Fibroblast of skin of scalp (primary cell): ENCODE measurements around the gene NOX3.
A peak's percentile ranks its signal among the peaks of the same experiment; 100 is the strongest.
"Not testable (repeated sequence)": the region's sequence is repeated elsewhere in the genome, so short reads cannot be mapped to it uniquely, and the experiment has no call there.

Experiments used
- DNase-seq: peaks from one replicate; pipeline ENCODE4 v3.0.0-alpha.2; 2013

The NOX3 gene

DNA sequence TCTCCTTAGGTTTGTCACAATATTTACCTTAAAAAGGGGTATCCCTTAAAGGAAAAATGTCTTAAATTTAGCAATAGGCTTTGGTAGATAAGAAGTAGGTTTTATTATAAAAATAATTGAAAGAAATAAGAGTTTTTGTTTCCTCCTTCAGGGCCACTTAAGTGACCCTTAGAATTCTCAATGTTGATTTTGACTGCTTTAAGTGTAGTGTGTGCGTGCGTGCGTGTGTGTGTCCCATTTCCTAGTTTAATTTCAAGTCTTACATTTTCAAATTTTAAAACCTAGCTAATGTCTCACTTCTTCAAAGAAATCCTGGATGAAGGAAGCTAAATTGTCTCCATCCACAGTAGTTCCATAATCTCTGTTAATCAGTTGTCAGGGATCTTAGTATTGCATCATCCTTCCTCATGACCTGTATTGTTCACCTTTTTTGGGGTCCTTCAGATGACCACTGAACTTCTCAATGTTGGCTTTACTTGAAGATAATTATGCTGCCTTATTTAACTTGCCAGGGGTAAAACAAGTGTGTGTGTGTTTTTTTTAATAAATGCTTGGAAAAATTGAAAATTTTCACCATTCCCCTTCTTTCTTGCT, 90.7 kb downstream of the NOX3 start:
- no peak for DNase-seq

DNA sequence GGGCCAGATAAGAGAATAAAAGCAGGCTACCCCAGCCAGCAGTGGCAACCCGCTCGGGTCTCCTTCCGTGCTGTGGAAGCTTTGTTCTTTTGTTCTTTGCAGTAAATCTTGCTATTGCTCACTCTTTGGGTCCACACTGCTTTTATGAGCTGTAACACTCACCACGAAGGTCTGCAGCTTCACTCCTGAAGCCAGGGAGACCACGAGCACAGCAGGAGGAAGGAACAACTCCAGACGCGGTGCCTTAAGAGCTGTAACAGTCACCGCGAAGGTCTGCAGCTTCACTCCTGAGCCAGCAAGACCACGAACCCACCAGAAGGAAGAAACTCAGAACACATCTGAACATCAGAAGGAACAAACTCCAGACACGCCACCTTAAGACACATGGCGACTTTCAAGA, 91.6 kb downstream of the NOX3 start:
- DNase-seq = not testable (repeated sequence)

DNA sequence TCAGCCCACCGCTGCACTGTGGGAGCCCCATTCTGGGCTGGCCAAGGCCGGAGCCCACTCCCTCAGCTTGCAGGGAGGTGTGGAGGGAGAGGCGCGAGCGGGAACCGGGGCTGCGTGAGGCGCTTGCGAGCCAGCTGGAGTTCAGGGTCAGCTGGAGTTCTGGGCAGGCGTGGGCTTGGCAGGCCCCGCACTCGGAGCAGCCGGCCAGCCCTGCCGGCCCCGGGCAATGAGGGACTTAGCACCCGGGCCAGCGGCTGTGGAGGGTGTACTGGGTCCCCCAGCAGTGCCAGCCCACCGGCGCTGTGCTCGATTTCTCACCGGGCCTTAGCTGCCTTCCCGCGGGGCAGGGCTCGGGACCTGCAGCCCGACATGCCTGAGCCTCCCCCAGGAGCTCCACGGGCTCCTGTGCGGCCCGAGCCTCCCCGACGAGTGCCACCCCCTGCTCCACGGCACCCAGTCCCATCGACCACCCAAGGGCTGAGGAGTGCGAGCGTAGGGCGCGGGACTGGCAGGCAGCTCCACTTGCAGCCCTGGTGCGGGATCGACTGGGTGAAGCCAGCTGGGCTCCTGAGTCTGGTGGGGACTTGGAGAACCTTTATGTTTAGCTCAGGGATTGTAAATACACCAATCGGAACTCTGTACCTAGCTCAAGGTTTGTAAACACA, 92.5 kb downstream of the NOX3 start:
- not testable (repeated sequence) for DNase-seq

DNA sequence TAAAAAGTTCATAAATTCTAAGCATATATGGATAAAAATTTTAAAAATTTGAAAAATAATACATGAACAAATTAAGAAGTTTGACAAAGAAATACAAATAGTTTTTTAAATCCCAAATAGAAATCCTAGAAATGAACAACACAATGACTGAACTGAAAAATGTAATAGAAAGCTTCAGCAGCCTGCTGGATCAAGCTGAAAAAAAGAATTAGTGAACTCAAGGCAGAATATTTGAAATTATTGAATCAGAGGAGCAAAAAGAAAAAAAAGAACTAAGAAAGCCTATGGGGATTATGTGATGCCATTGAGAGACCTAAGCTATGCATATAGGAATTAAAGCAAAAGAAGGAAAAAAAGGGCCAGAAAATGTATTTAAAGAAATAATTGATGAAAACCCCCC, 101.5 kb downstream of the NOX3 start:
- no peak for DNase-seq

DNA sequence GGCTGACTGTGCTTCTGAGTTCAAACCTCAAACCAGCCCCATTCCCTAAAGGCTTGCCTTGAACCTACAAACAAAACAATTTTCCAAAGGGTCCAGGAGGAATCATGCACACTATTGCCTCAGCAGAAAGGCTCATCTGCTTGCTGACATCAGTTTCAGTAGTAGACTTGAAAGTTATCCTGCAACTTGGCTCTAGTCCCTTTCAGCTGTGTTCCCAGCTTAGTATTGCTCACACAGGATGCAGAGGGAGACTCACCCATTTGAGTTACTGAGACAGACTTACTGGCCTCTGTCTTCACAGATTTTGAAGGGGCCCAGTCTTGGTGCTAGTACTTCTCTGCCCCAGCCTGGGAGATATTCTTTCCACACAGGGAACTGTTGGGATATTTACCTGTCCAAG, 102.8 kb downstream of the NOX3 start:
- DNase-seq = peak; percentile 8

DNA sequence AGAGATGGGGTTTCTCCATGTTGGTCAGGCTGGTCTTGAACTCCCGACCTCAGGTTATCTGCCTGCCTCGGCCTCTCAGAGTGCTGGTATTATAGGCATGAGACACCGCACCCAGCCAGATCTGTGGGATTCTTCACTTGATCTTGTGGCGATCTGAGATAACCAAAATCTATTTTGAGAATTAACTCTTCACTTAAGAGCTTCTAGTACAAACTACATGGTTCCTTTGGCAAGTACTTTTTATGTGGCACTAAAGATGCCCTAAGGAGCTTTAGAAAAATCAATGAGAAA, 103.6 kb downstream of the NOX3 start:
- DNase-seq = no peak

DNA sequence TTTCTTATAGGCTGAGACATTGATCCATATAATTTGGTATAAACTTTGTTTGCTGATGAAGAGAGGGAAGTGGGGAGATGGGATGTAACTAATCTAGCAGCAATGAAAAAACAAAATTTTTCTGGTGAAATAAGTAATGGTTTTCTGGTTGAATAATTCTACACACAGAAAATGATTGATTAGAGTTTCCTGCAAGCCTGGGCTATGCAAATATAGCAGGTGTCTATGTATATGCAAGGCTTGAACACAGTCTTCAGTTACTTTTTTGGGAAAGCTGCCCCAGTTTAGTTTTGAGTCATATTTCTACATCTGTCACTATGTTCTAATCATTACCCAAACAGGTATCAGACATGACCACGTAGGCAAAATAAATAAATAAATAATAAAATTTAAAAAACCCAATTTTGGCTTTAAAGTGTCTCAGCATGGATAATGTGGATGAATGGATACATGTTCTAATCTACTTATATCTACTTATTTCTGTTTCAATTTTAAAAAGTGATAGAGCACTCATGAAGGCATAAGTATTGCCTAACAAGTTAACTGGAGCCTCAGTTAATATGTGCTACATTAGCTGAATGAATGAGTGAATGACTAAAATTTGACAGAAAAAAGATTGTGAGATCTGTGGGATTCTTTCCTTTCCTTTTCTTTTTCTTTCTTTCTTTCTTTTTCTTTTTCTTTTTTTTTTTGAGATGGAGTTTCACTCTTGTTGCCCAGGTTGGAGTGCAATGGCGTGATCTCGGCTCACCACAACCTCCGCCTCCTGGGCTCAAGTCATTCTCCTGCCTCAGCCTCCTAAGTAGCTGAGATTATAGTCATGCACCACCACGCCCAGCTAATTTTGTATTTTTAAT, 104.1 kb downstream of the NOX3 start:
- DNase-seq = no peak

DNA sequence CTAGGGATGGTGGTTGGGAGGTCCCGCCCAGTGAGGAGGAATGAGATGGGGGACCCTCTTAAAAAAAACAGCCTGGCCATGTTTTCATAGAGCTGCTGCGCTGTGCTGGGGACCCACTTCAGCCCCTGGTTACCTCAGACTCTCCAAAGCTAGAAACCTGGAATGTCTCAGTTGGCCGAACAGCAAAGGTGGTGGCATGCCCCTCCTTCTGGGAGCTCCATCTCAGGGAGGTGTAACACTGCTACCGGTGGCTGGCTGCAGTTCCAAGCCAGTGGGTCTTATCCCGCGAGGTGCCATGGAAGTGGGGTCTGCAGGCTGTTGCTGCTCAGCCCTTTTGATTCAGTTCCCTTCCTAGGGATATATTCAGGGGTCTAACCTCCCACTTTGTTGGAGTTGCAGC, 105.7 kb downstream of the NOX3 start:
- DNase-seq = no peak

DNA sequence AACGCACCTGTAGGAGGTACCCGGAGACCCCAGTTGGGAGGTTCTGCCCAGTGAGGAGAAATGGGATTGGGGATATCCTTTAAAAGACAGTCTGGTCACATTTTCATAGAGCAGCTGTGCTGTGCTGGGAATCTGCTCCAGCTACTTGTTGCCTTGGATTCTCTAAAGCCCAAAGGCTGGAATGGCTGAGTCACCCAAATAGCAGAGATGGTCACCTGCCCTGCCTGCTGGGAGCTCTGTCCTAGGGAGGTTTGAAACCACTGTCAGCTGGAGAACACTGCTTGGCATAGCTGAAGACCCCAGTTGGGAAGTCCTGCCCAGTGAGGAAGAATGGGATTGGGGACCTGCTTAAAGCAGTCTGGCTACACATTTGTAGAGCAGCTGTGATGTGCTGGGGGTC, 106.5 kb downstream of the NOX3 start:
- peak; percentile 29 for DNase-seq

DNA sequence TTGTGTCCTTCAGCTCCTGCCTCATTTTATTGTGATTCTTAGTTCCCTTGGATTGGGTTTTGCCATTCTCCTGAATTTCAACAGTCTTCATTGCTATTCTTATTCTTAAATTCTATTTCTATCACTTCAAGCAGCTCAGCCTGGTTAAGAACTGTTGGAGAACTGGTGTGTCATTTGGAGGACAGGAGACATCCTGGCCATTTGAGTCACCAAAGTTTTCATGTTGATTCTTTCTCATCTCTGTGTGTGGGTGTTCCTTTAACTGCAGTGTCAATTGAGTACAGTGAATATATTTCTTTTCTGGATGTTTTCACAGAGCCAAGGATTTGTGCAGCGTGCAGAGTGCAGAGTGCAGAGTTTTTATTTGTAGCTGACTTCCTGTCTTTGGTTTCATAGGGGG, 107.8 kb downstream of the NOX3 start:
- no peak for DNase-seq

DNA sequence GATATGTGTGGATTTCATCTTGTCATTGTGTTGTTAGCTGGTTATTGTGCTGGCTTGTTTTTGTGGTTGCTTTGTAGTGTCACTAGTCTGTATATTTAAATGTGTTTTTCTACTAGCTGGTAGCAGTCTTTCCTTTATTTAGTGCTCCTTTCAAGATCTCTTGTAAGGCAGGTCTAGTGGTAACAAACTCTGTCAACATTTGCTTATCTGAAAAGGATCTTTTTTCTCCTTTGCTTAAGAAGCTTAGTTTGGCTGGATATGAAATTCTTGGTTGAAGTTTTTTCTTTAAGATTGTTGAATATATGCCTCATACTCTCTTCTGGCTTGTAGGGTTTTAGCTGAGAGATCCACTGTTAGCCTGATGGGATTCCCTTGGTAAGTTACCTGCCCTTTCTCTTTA, 108.7 kb downstream of the NOX3 start:
- no peak for DNase-seq
